ENCODE data around the gene SCMH1.

Gene SCMH1

DNA sequence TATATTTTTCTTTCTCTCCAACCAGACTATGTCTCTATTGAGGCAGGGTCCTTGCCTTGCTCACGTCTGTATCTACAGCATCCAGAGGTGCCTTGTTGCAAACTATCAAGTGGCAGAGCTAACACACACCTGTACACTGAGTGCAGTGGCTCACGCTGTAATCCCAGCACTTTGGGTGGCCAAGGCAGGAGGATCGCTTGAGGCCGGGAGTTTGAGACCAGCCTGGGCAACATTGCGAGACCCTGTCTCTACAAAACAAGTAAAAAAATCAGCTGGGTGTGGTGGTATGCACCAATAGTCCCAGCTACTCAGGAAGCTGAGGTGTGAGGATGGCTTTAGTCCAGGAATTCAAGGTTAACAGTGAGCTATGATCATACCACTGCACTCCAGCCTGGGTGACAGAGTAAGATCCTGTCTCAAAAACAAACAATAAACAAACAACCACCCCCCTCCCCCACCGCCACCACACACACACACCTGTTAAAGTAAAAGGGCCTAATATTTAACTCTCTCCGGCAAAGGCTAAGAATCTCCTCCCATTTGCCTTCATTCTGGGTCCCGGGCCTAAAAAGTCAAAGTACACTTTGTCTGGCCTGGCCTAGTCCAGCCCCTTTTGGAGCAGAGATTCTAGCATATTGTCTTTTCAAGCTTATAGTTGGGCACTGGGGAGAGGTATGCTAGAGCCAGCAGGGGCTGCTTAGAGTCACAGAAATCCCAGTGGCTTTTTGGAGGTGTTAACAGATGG is 211.1 kb downstream of the SCMH1 start:
- no peak overlapping the region for H3K4me3 ChIP-seq (ENCODE audit: low read depth, low read length)
- TF ChIP-seq CTCF (conservative IDR thresholded peaks at IDR 0.05; ENCODE audit: low read depth, low read length): no peak
- no peak for DNase-seq (ENCODE audit: low read depth)

DNA sequence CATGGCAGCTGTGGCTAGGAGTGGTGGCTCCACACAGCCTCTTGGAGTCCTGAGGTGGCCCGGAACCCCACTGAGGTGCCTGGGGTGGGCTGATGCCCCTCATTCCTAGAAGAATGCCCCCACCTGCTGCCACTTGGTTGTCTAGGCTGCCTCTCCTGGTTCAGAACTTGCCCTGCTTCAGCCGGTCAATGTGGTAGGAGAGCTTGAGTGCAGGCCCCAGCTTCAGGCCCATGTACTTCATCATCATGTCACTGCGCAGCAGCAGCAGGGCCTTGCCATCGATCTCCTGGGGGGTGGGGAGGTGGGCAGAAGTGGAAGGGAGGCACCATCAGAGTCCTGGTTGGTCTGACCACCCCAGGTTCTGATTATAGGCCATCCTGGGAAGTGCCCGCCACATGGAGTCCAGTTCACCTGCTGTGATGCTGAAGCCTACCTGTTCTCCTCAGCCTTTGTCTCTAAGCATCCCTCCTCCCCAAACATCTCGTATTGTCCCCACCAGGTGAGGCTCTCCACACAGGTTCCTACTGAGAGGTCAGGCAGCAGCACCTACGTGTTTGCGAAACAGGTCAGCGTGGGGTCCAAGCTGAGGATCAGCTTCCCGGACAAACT is 214.0 kb downstream of the SCMH1 start:
- TF ChIP-seq CTCF (conservative IDR thresholded peaks at IDR 0.05; ENCODE audit: low read depth, low read length): no peak
- H3K4me3 ChIP-seq (ENCODE audit: low read depth, low read length): no peak overlapping the region
- DNase-seq (ENCODE audit: low read depth): no peak

GRCh38 chr1:41025979-41026819 is 215.9 kb downstream of the SCMH1 start:
- TF ChIP-seq CTCF (conservative IDR thresholded peaks at IDR 0.05; ENCODE audit: low read depth, low read length): no peak

DNA sequence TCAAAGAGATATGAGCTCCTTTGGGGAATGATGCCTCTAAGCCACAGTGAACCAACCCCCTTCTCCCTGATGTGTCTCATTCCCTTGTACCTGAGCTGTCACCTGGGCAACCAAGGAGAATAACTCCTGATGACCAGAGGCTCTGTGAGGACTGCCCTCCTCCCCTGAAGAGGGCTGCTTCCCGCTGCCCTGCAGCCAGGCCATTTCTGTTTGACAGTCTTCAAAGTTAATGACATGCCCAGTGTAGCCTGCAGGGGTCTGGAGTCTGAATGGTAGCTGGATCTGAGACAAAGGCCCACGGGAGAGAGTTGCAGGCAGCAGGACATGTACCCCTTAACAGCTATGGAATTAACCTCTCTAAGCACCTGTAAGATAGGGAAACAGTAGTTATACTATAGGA is 217.2 kb downstream of the SCMH1 start:
- H3K4me3 ChIP-seq (ENCODE audit: low read depth, low read length): no peak overlapping the region
- no peak for TF ChIP-seq CTCF (conservative IDR thresholded peaks at IDR 0.05; ENCODE audit: low read depth, low read length)
- no peak for DNase-seq (ENCODE audit: low read depth)

More at GRCh38 chr1:41025979-41026819, 215.9 kb downstream of the SCMH1 start:
- no peak for DNase-seq (ENCODE audit: low read depth)
- no peak overlapping the region for H3K4me3 ChIP-seq (ENCODE audit: low read depth, low read length)

DNA sequence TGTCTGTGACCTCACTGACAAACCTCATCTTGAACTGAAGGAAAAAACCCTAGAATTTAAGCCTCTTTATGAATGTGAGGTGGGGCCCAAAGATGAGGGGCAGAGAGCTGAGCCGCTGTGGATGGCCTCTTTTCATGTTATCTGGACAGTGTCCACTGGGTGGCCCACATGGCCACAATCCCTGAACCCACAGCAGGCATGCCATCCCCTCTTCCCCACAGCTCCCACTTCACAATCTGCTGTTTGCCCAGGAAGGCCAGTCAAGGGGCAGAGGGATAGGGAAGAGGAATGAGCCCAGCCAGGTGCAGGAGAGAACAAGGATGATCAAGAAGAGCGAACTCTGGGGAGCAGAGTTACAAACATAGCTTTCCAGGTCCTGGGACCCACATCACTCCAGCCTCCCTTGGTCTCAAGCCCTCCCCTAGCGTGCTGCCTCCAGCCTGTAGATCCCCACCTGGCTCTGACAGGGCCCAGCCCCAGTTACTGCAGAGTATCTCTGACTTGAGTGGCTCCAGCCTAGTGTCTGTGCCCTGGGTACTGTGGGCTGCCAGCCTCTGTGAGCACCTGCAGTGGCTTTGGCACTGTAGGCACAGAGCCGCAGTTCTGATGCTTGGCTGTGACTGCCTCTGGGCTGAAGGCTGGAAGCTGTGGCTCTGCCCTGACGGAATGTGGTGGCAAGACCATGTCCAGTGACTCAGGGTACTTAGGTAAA is 218.7 kb downstream of the SCMH1 start:
- DNase-seq (ENCODE audit: low read depth): peak; percentile 45
- peak; percentile 68 for TF ChIP-seq CTCF (conservative IDR thresholded peaks at IDR 0.05; ENCODE audit: low read depth, low read length)
- H3K4me3 ChIP-seq (ENCODE audit: low read depth, low read length): no peak overlapping the region

DNA sequence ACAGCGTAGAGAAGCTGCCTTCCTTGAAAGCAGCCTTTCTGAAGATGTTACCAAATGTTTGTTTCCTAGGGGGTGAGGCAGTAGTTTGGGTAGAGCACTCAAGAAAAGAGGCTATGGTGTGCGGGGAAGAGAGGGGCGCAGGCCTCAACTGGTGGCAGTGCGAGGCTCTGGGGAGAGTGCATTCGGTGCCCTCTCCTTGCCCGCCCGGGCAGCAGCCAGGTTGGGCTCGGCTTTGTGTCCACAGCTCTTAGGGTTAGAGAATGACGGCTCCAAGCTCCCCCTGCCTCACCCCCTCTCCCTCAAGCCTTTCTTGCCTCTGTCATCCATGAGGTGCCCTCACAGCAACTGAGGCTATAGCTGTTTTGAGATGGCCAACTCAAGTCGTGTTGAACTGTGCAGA is 219.7 kb downstream of the SCMH1 start:
- H3K4me3 ChIP-seq (ENCODE audit: low read depth, low read length): no peak overlapping the region
- no peak for TF ChIP-seq CTCF (conservative IDR thresholded peaks at IDR 0.05; ENCODE audit: low read depth, low read length)
- no peak for DNase-seq (ENCODE audit: low read depth)
